Neural cell (in vitro differentiated cells): Measurements from ENCODE around the gene GFRA1.

Experiments
- TAF1 ChIP-seq: IDR thresholded peaks from 2 replicates; pipeline ENCODE4 v1.6.1; 2012; ENCODE audit warnings: low read depth
- TF ChIP-seq, protein P1 (sequence below): fragments of 450-650 bp; IDR thresholded peaks from 2 replicates; pipeline ENCODE4 v1.5.1; 2014; ENCODE audit warnings: antibody characterized with exemption, mild to moderate bottlenecking, moderate library complexity; ENCODE audit not compliant: poor library complexity, severe bottlenecking

DNA sequence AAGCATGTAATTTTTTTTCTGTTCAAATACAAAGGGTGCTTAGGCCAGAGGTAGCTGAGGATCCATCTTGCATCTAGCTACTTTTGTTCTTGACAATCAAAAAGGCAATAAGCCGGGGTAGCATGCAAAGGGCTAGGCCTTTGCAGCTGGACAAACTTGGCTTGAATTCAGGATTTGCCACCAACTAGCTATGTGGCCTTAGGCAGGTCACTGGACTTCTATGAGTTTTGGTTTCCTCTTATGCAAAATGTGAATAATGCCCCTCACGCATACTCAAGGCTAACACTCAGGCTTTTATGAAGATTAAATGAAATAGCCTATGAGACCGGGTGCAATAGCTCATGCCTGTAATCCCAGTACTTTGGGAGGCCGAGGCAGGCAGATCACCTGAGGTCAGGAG lies 19.3 kb downstream of the GFRA1 start:
- TF ChIP-seq, protein P1, sequence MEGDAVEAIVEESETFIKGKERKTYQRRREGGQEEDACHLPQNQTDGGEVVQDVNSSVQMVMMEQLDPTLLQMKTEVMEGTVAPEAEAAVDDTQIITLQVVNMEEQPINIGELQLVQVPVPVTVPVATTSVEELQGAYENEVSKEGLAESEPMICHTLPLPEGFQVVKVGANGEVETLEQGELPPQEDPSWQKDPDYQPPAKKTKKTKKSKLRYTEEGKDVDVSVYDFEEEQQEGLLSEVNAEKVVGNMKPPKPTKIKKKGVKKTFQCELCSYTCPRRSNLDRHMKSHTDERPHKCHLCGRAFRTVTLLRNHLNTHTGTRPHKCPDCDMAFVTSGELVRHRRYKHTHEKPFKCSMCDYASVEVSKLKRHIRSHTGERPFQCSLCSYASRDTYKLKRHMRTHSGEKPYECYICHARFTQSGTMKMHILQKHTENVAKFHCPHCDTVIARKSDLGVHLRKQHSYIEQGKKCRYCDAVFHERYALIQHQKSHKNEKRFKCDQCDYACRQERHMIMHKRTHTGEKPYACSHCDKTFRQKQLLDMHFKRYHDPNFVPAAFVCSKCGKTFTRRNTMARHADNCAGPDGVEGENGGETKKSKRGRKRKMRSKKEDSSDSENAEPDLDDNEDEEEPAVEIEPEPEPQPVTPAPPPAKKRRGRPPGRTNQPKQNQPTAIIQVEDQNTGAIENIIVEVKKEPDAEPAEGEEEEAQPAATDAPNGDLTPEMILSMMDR = no peak
- no peak for TF ChIP-seq TAF1
